H1 (cell line): ENCODE results near the gene PGAP3. TPM values are rescaled to one million over a fixed set of nuclear protein-coding genes. Genes with fewer than 3 reads are reported as not detected.

Experiments used
- CHD2 ChIP-seq: IDR thresholded peaks from 2 replicates; pipeline ENCODE4 v1.6.1; 2012; ENCODE audit warnings: low read length, improper control_type of control experiment
- EP300 ChIP-seq, 2 experiments: IDR thresholded peaks; 1 replicate in 1 of 2; 2 replicates in 1 of 2; pipeline ENCODE4 v1.6.1; 2011 to 2012; ENCODE audit warnings: low read depth in 2 of 2, low read length in 2 of 2, mild to moderate bottlenecking in 2 of 2, borderline replicate concordance in 1 of 2, inconsistent platforms in 1 of 2, moderate library complexity in 1 of 2
- HDAC6 ChIP-seq: IDR thresholded peaks from one replicate; pipeline ENCODE4 v1.7.1; 2012; ENCODE audit warnings: low read depth, mild to moderate bottlenecking, inconsistent platforms, low read length, moderate library complexity
- JUN ChIP-seq: IDR thresholded peaks from 2 replicates; pipeline ENCODE4 v1.6.1; 2011; ENCODE audit warnings: low read depth, mild to moderate bottlenecking, improper control_type of control experiment, low read length
- POU5F1 ChIP-seq: IDR thresholded peaks from 2 replicates; pipeline ENCODE4 v1.6.1; 2011; ENCODE audit warnings: low read depth, mild to moderate bottlenecking, low read length, moderate library complexity
- RAD21 ChIP-seq, 2 experiments: IDR thresholded peaks in 1 of 2; conservative IDR thresholded peaks in 1 of 2; 2 replicates each; pipeline ENCODE4 v1.6.1; 2011; ENCODE audit warnings: low read depth in 2 of 2, low read length in 2 of 2, improper control_type of control experiment in 1 of 2, inconsistent platforms in 1 of 2, mild to moderate bottlenecking in 1 of 2, moderate library complexity in 1 of 2
- SIN3A ChIP-seq, 2 experiments: IDR thresholded peaks in 1 of 2; conservative IDR thresholded peaks in 1 of 2; 2 replicates each; pipeline ENCODE4 v1.6.1; 2011 to 2012; ENCODE audit warnings: low read length in 2 of 2, improper control_type of control experiment in 1 of 2, low read depth in 1 of 2, mild to moderate bottlenecking in 1 of 2
- TAF1 ChIP-seq: IDR thresholded peaks from 2 replicates; pipeline ENCODE4 v1.6.1; 2011; ENCODE audit warnings: mild to moderate bottlenecking, low read depth, low read length
- YY1 ChIP-seq: IDR thresholded peaks from 2 replicates; pipeline ENCODE4 v1.6.1; 2011; ENCODE audit warnings: low read depth, mild to moderate bottlenecking, low read length
- polyA plus RNA-seq, 7 experiments: library from polyadenylated mRNA; depleted of rRNA in 3 of 7; stranded (reverse) in 5 of 7; unstranded in 2 of 7; fragments of >200 nt in 5 of 7; fragments of 200-250 nt in 2 of 7; gene quantifications; 1 replicate in 5 of 7; 2 replicates in 1 of 7; 4 replicates in 1 of 7; pipeline versions ENCODE4 v1.2.1 to v1.2.3, GENCODE V29; 2011 to 2013; ENCODE audit warnings: missing spikeins in 2 of 7, mixed read lengths in 2 of 7
- total RNA-seq: library from RNA; stranded (reverse); fragmentation: NEBNext Ultra II Directional; extraction: Animal tissue kit (Norgen Biotek cat#: 25700); gene quantifications from 2 replicates; pipeline ENCODE4 v1.2.1, GENCODE V29; 2021

PGAP3 gene
- total and polyA plus RNA-seq, 2 of the 8 experiments (the other 6 are each of a cell fraction or from before 2014, with no cell fraction given), result 21.0 to 30.7 TPM

DNA sequence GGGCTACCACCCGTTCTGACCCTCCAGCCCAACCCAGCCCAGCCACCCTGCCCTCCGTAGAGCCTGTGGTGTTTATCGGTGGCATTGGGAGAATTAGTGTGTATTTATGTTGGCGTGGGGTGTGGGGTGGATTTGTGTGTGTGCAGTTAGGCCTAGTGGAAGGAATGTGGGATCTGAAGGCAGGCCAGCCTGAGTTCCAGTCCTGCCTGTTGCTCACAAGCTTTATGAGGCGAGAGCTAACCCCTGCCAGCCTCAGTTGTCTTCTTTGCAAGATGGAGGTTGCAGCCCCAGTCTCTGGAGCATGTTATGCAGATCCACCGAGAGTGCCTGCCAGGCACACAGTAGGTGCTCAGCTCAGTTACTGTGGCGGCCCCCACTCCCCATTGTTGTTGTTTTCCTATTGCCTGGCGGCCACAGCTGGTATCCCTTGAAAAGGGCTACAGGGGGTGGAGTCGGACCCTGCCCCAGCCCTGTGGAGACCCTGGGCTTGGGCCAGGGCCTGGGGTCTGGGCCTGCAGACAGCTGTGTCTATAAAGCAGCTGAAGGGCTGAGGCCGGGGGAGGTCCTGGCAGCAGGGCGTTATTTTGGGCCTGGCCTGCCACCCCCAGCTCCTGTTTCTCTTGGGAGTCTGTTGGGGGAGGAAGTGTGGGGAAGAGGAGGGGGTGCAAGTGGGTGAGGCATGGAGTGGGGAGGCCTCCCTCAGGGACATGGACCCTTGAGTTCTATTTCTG is 17.1 kb upstream of the PGAP3 start (continued):
- TF ChIP-seq RAD21 (IDR thresholded peaks at IDR 0.05 in 1 of 2, conservative IDR thresholded peaks at IDR 0.05 in 1 of 2; ENCODE audit: low read depth in 2 of 2, low read length in 2 of 2) (0 out of 4 replicates have a peak, but pooled peaks of 1 of the 2 experiments have one; percentile 7), POU5F1 (no peak), JUN (no peak), TAF1 (0 out of 2 replicates have a peak, but pooled peaks have one; percentile 29), HDAC6 (peak; percentile 41), SIN3A (conservative IDR thresholded peaks at IDR 0.05 in 1 of 2, IDR thresholded peaks at IDR 0.05 in 1 of 2; ENCODE audit: low read depth in 1 of 2, low read length in 2 of 2) (peak in 1 of 2 experiments; percentile 61; a peak in 1 of 4 replicates), EP300 (IDR thresholded peaks at IDR 0.05; ENCODE audit: borderline replicate concordance in 1 of 2, low read depth in 2 of 2, low read length in 2 of 2) (peak in 1 of 2 experiments; percentile 52; a peak in 1 of 3 replicates), CHD2 (no peak), YY1 (peak; percentile 77)
- TF ChIP-seq, all 59 proteins: peak for 12
